Aorta (tissue), 5 donors: ENCODE measurements around the gene SLPI. TPM values are rescaled to one million over a fixed set of nuclear protein-coding genes. Genes with fewer than 3 reads are reported as not detected.

ENCODE experiments used
- ATAC-seq: fragments of 200-7000 bp; cut with Tn5 transposase; one replicate; pipeline ENCODE4 v1.9.1; 2022; ENCODE audit warnings: moderate library complexity; ENCODE audit not compliant: low FRiP score
- DNase-seq, 2 donors: peaks; one replicate each; pipeline ENCODE4 v3.0.0-alpha.2; 2020
- H3K27ac ChIP-seq, 2 donors: one replicate each; pipeline ENCODE4 v1.5.1; 2013; ENCODE audit warnings: low read length in 2 of 2, mild to moderate bottlenecking in 2 of 2, moderate library complexity in 2 of 2, control low read depth in 1 of 2, inconsistent platforms in 1 of 2, low read depth in 1 of 2
- H3K27me3 ChIP-seq, 2 donors: one replicate each; pipeline ENCODE4 v1.6.1; 2013; ENCODE audit warnings: control low read depth in 1 of 2, low read length in 1 of 2, mild to moderate bottlenecking in 1 of 2, moderate library complexity in 1 of 2; ENCODE audit not compliant: insufficient read depth in 2 of 2, control insufficient read depth in 1 of 2
- H3K36me3 ChIP-seq, 2 donors: one replicate each; pipeline ENCODE4 v1.6.1; 2013; ENCODE audit warnings: control low read depth in 1 of 2, low read length in 1 of 2, mild to moderate bottlenecking in 1 of 2; ENCODE audit not compliant: insufficient read depth in 2 of 2, control insufficient read depth in 1 of 2
- H3K4me1 ChIP-seq, 2 donors: one replicate each; pipeline ENCODE4 v1.6.1; 2013; ENCODE audit warnings: low read length in 2 of 2, control low read depth in 1 of 2, mild to moderate bottlenecking in 1 of 2, moderate library complexity in 1 of 2; ENCODE audit not compliant: insufficient read depth in 2 of 2, control insufficient read depth in 1 of 2
- H3K4me3 ChIP-seq, 2 donors: one replicate each; pipeline ENCODE4 v1.5.1; 2013; ENCODE audit warnings: low read length in 2 of 2, control low read depth in 1 of 2, mild to moderate bottlenecking in 1 of 2
- H3K9me3 ChIP-seq: one replicate; pipeline ENCODE4 v1.6.1; 2013; ENCODE audit warnings: mild to moderate bottlenecking, low read length; ENCODE audit not compliant: control insufficient read depth
- WGBS, 2 donors: extraction: QIAGEN DNeasy Blood & Tissue Kit; methylation state at CpG; one replicate each; pipeline ENCODE4 v1.1.7; 2013; 5-methylcytosine and 5-hydroxymethylcytosine counted together
- intact Hi-C, 2 donors: fragments of 100-400 bp; cut with DNase I; formaldehyde crosslinking; loops; one replicate each; pipeline versions ENCODE4 v1.14.2 to v1.15.0; 2022
- polyA plus RNA-seq, 2 donors: library from polyadenylated mRNA; stranded (reverse); fragments of 200-250 nt; gene quantifications; one replicate each; pipeline ENCODE4 v1.2.3, GENCODE V29; 2013
- total RNA-seq, 2 donors: library from RNA; stranded (reverse); fragmentation: NEBNext Ultra II Directional; extraction: Animal tissue kit (Norgen Biotek cat#: 25700); gene quantifications; one replicate each; pipeline ENCODE4 v1.2.1, GENCODE V29; 2021
- donor health status: healthy with polysubstance abuse.
- donor health status: Bipolar disorder and iron deficiency.
- donor health status: DM: no; HTN: no; CAD: no.
- donor health status: DM: no; HTN: no; CAD: no.
- donor health status: DM: yes; HTN: yes; CAD: no.

The SLPI gene
- total and polyA plus RNA-seq, 4 donors, result 24.4 to 151 (median 38.0) TPM

DNA sequence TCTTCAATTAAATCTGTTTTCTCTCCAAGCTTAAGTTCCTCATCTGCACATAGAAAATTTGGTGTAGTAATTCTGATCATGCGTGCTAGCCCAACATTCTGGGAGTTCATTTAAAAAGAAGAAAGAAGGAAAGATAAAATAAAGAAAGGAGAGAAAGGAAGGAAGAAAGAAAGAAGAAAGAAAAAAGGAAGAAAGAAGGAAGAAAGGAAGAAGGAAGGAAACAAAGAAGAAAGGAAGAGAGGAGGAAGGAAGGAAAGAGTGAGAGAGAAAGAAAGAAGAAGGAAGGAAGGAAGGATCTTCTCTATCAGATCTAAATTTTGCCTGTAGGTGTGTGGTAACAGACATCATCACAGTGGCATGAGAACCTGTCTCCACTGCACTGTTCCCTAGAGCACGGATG is 16.2 kb downstream of the SLPI start:
- intact Hi-C loops, result no loop called here
- Histone ChIP-seq H3K27ac (no peak overlapping the region), H3K36me3 (no peaks in the 10 kb centered on the region), H3K4me1 (no peaks in the 10 kb centered on the region), H3K4me3 (no peak overlapping the region), H3K27me3 (no peaks in the 10 kb centered on the region), H3K9me3 (peaks cover 9% of the 10 kb centered on the region)
- no peak for DNase-seq
- ATAC-seq, result no peak
- WGBS, 2 donors, result 79 to 88% methylated on average over 2 of the region's 2 CpGs

DNA sequence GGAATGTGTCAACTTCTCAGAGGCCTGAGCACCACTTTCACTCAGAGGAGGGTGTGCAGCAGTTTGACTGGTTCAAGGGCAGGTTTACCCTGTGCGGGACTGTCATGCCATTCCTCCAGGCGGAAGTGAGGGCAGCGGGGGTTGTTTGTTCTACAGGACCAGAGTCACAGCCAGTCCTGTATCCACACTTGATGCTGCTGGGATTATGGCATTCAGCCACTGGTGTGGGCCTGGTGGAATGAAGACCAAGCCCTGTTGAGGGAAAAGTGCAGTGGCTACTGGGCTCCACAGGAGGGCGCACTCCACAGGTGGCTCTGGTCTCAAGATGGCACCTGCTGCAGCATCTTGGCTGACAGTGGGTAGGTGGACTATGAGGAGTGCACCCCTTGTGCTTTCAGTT is 18.4 kb downstream of the SLPI start:
- ATAC-seq (no peak), DNase-seq (no peak)
- intact Hi-C loops, result no loop called here
- Histone ChIP-seq H3K27me3 (no peaks in the 10 kb centered on the region), H3K4me1 (no peaks in the 10 kb centered on the region), H3K9me3 (peaks cover 10% of the 10 kb centered on the region), H3K27ac (no peak overlapping the region), H3K36me3 (no peaks in the 10 kb centered on the region), H3K4me3 (no peak overlapping the region)
- 60 to 68% methylated on average over 4 of the region's 4 CpGs for WGBS, 2 donors

DNA sequence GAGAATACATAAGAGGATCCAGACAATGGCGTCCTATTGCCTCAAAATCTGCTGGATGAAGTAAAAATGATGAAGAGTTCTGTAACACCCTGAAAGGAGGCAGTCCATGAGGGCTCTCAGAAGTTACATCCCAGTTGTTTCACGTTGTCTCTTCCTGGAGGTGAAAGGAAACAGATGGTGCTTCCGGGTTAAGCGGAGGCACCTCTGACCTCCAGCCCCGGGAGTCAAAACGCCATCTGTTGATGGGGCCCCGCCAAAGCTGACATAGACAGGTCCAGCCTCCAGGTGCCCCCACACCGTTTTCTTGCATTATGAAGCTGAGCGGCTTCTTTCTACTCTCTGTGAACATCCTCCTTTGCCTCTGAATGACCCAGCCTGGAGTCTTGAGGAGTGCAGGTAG is 23.7 kb downstream of the SLPI start:
- Histone ChIP-seq H3K4me3 (no peak overlapping the region), H3K27ac (no peak overlapping the region), H3K36me3 (no peaks in the 10 kb centered on the region), H3K4me1 (no peaks in the 10 kb centered on the region), H3K27me3 (no peaks in the 10 kb centered on the region), H3K9me3 (peaks cover 5% of the 10 kb centered on the region)
- DNase-seq (no peak), ATAC-seq (no peak)
- 62 to 67% methylated on average over 9 of the region's 9 CpGs for WGBS, 2 donors
- intact Hi-C loops, result no loop called here

DNA sequence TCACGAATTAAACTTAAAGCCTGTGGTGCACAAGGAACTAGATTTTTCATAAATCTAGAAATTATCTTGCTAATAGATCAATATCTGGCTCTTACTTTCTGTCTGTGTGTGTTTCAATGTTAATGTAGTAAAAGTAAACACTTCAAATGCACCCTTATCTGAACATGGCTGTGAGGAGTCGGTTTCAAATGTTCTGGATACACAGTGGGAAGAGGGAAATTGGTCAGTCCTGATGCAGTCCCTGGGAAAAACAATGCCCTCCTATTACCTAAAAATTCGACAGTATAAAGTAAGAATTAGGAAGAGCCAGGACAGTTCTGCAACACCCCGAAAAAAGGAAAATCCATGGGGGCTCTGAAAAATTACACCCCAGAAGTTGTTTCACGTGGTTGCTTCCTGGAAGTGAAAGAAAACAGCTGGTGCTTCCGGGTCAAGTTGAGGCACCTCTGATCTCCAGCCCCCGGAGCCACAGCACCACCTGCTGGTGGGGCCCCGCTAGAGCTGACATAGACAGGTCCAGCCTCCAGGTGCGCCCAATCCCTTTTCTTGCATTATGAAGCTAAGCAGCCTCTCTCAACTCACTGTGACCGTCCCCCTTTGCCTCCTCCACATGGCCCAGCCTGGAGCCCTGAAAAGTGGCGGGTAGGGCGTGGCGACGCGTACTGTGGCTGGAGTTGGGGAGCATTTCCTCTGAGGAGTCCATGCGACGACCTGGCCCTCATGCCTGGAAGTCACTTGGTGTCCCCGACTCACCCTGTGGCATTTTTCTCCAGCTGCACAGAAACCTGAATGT is 24.9 kb downstream of the SLPI start:
- Histone ChIP-seq H3K4me3 (no peak overlapping the region), H3K36me3 (no peaks in the 10 kb centered on the region), H3K27me3 (no peaks in the 10 kb centered on the region), H3K27ac (no peak overlapping the region), H3K4me1 (no peaks in the 10 kb centered on the region), H3K9me3 (peaks cover 2% of the 10 kb centered on the region)
- no peak for ATAC-seq
- WGBS, 2 donors, result 65 to 68% methylated on average over 18 of the region's 18 CpGs
- intact Hi-C loops, result no loop called here
- no peak for DNase-seq

DNA sequence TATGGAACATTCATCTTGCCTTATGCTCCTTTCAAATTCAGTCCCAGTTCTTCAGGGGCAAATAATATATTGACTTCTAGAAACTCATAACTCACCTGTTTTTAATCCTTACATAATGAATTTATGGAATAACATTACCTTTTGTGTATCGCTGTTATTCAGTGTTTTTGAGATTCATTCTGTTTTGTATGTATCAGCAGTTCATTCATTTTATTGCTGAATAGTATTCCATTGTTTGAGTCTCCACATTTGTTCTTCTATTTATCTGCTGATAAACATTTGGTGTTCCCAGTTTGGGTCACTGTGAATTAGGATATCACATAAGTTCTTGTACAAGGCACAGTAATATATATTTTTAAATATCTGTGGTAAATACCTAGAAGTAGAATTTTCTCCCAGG is 28.1 kb downstream of the SLPI start:
- ATAC-seq, result no peak
- Histone ChIP-seq H3K4me3 (no peak overlapping the region), H3K36me3 (no peaks in the 10 kb centered on the region), H3K4me1 (no peaks in the 10 kb centered on the region), H3K9me3 (peaks cover under 1% of the 10 kb centered on the region), H3K27ac (no peak overlapping the region), H3K27me3 (no peaks in the 10 kb centered on the region)
- DNase-seq, result no peak
- WGBS, 2 donors, result 62 to 84% methylated on average over 1 of the region's 1 CpG
- intact Hi-C loops, result no loop called here

DNA sequence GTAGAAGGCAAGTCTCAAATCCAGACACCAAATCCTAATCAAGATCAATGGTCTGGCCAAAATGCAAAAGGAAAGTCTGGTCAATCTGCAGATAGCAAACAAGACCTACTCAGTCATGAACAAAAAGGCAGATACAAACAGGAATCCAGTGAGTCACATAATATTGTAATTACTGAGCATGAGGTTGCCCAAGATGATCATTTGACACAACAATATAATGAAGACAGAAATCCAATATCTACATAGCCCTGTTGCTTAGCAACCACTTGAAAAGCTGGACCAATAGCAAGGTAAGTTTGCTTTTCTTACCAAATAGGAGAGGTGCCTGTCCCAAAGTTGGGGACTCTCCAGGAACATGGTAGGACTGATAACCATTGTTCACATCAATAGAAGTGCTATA is 31.2 kb downstream of the SLPI start:
- no peaks in the 10 kb centered on the region for H3K27me3 ChIP-seq
- no peaks in the 10 kb centered on the region for H3K36me3 ChIP-seq
- no peaks in the 10 kb centered on the region for H3K4me1 ChIP-seq
- no peak overlapping the region for H3K4me3 ChIP-seq
- H3K9me3 ChIP-seq, result no peaks in the 10 kb centered on the region
- no peak overlapping the region for H3K27ac ChIP-seq
- intact Hi-C loops, result no loop called here
- ATAC-seq (no peak), DNase-seq (no peak)

DNA sequence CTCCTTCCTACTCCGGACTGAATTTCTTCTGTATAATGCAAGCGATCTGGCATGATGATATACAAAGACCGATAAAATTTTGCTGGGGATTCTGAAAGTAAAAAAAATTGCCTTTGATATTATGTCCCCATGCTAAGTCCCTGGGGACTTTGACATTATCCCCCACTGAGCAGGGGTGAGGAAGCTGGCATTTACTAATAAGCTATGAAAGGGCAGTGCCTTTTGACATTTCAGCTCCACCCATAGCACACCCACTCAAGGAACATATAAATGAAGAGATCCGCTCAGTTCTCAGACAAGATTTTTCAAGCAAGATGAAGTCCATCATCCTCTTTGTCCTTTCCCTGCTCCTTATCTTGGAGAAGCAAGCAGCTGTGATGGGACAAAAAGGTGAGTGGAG is 33.3 kb downstream of the SLPI start, which contains the start of gene SEMG2:
Gene SEMG2 (plus strand): TSS at position 298 of the 400 bp plus-strand sequence. CDS start 17 bp downstream, at position 315.
- H3K27ac ChIP-seq, result no peak within 1 kb of the TSS
- H3K4me3 ChIP-seq, result no peak within 1 kb of the TSS
- H3K27me3 ChIP-seq, result no peaks in the 10 kb centered on the region
- no peaks in the 10 kb centered on the region for H3K4me1 ChIP-seq
- no peaks in the 10 kb centered on the region for H3K9me3 ChIP-seq
- no peaks in the 10 kb centered on the region for H3K36me3 ChIP-seq
- DNase-seq (no peak), ATAC-seq (no peak)
- WGBS, 2 donors, result 92 to 93% methylated on average over 4 of the region's 4 CpGs
- intact Hi-C loops, result no loop called here

DNA sequence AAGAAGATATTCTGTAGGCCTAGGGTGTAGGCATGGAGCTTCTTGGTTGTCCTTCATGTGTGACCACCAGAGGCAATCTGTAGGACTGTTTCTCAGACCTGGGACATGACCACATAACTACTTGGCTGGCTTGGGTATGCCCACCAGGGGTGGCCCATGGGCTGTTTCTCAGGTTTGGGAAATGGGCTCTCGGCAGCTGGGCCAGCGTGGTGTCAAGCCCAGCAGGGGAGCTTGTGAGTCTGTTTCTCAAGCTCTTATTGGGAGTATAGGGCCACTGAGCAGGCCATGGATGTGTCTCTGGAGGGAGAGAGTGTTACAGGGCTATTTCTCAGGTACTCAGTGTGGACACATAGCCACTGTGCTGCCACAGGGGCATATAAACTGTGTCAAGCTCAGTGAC is 35.7 kb downstream of the SLPI start:
- Histone ChIP-seq H3K27me3 (no peaks in the 10 kb centered on the region), H3K36me3 (no peaks in the 10 kb centered on the region), H3K4me3 (no peak overlapping the region), H3K4me1 (no peaks in the 10 kb centered on the region), H3K9me3 (no peaks in the 10 kb centered on the region), H3K27ac (no peak overlapping the region)
- intact Hi-C loops, result no loop called here
- no peak for DNase-seq
- WGBS, 2 donors, result 77 to 79% methylated on average over 2 of the region's 2 CpGs
- ATAC-seq, result no peak

DNA sequence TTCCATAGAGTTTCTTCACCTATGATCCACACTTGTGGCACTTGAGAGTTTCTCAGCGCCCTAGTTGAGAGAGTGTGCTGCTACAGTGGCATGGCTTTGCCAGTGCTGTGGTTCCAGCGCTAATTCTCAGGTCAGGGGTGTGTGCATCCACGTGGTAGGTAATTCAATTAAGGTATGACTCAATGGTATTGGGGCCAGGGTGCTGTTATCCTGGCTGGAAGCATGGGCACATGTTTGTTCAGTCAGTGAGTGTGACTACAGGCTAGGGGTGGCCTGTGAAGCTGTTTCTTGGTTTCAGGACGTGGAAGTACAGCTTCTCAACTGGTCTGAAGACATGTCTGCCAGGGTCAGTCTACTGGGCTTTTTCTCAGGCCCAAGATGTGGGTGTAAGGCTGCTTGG is 36.2 kb downstream of the SLPI start:
- no peak overlapping the region for H3K4me3 ChIP-seq
- H3K27me3 ChIP-seq, result no peaks in the 10 kb centered on the region
- H3K9me3 ChIP-seq, result no peaks in the 10 kb centered on the region
- ATAC-seq (no peak), DNase-seq (no peak)
- 68 to 75% methylated on average over 4 of the region's 4 CpGs for WGBS, 2 donors
- no peaks in the 10 kb centered on the region for H3K36me3 ChIP-seq
- no peak overlapping the region for H3K27ac ChIP-seq
- H3K4me1 ChIP-seq, result no peaks in the 10 kb centered on the region
- intact Hi-C loops, result no loop called here
